SK-N-SH (cell line): ENCODE measurements around the gene COL23A1. TPM values are rescaled to one million over a fixed set of nuclear protein-coding genes. Genes with fewer than 3 reads are reported as not detected.

Experiments used
- CTCF ChIA-PET: fragments of 300-600, 350-600 bp; formaldehyde crosslinking; extraction: SDS; loops from one replicate; lab custom pipeline; 2021; lab: Yijun Ruan, JAX
- POLR2A ChIA-PET: fragments of 350-600 bp; sonication (Branson Sonifier 250); formaldehyde crosslinking; extraction: SDS; loops from one replicate; lab custom pipeline; 2020; ENCODE audit warnings: antibody characterized with exemption, inconsistent platforms; lab: Yijun Ruan, JAX
- DNase-seq: peaks from one replicate; pipeline ENCODE4 v3.0.0; 2012
- H2AFZ ChIP-seq: fragments of 200-600 bp; sonication (generic); 2 replicates; pipeline ENCODE4 v1.8.1; 2016; ENCODE audit warnings: antibody characterized with exemption, mild to moderate bottlenecking, low read depth
- H3F3A ChIP-seq: fragments of 200-600 bp; sonication (generic); replicated peaks from 2 replicates; pipeline ENCODE3; 2016; ENCODE audit warnings: antibody characterized with exemption, mild to moderate bottlenecking; ENCODE audit not compliant: insufficient read depth
- H3K27ac ChIP-seq, 2 experiments: fragments of 200-500 bp in 1 of 2; fragments of 200-600 bp in 1 of 2; sonication (Bioruptor generic) in 1 of 2; sonication (generic), shearing (Covaris generic) in 1 of 2; 2 replicates each; pipeline versions ENCODE4 v1.5.1 to v1.6.1; 2014 to 2016; ENCODE audit warnings: low read depth in 2 of 2, inconsistent platforms in 1 of 2, low read length in 1 of 2, mild to moderate bottlenecking in 1 of 2, mixed read lengths in 1 of 2
- H3K27me3 ChIP-seq: fragments of 200-600 bp; sonication (generic), shearing (Covaris generic); 2 replicates; pipeline ENCODE4 v1.6.1; 2016; ENCODE audit warnings: mixed run types; ENCODE audit not compliant: insufficient read depth
- H3K36me3 ChIP-seq, 2 experiments: fragments of 200-500 bp in 1 of 2; fragments of 200-600 bp in 1 of 2; sonication (Bioruptor generic) in 1 of 2; sonication (generic) in 1 of 2; replicated peaks in 1 of 2; 2 replicates each; pipeline versions ENCODE3 to v1.5.1; 2014 to 2016; ENCODE audit warnings: low read length in 1 of 2, mild to moderate bottlenecking in 1 of 2; ENCODE audit not compliant: insufficient read depth in 2 of 2, control insufficient read depth in 1 of 2
- H3K4me1 ChIP-seq, 2 experiments: fragments of 200-500 bp in 1 of 2; fragments of 200-600 bp in 1 of 2; sonication (Bioruptor generic) in 1 of 2; sonication (generic), shearing (Covaris generic) in 1 of 2; 2 replicates each; pipeline versions ENCODE4 v1.5.1 to v1.6.1; 2014 to 2016; ENCODE audit warnings: low read depth in 1 of 2, low read length in 1 of 2, mixed run types in 1 of 2; ENCODE audit not compliant: insufficient read depth in 2 of 2, control insufficient read depth in 1 of 2
- H3K4me2 ChIP-seq: fragments of 200-600 bp; sonication (generic), shearing (Covaris generic); 2 replicates; pipeline ENCODE4 v1.6.1; 2017; ENCODE audit warnings: mixed run types
- H3K4me3 ChIP-seq, 2 experiments: fragments of 200-500 bp in 1 of 2; fragments of 200-600 bp in 1 of 2; sonication (Bioruptor generic) in 1 of 2; sonication (generic), shearing (Covaris generic) in 1 of 2; 2 replicates each; pipeline versions ENCODE4 v1.5.1 to v1.8.1; 2014 to 2016; ENCODE audit warnings: low read depth in 2 of 2, inconsistent platforms in 1 of 2, low read length in 1 of 2, mild to moderate bottlenecking in 1 of 2, mixed read lengths in 1 of 2, moderate library complexity in 1 of 2
- H3K79me2 ChIP-seq: fragments of 200-600 bp; sonication (generic); 2 replicates; pipeline ENCODE4 v1.8.1; 2017; ENCODE audit warnings: mild to moderate bottlenecking; ENCODE audit not compliant: insufficient read depth
- H3K9ac ChIP-seq: fragments of 200-600 bp; sonication (generic); 2 replicates; pipeline ENCODE4 v1.6.1; 2017; ENCODE audit warnings: mixed run types
- H3K9me2 ChIP-seq: fragments of 200-600 bp; sonication (generic); 2 replicates; pipeline ENCODE4 v1.6.1; 2017; ENCODE audit warnings: mixed run types
- H3K9me3 ChIP-seq: fragments of 200-600 bp; sonication (generic); 2 replicates; pipeline ENCODE4 v1.6.1; 2017; ENCODE audit warnings: mixed run types, mild to moderate bottlenecking, moderate library complexity
- H4K20me1 ChIP-seq: fragments of 200-600 bp; sonication (generic); 2 replicates; pipeline ENCODE4 v1.6.1; 2017; ENCODE audit warnings: mild to moderate bottlenecking, mixed run types; ENCODE audit not compliant: insufficient read depth
- CHD2 ChIP-seq: fragments of 150-350 bp; IDR thresholded peaks from 2 replicates; pipeline ENCODE4 v1.6.1; 2018; ENCODE audit warnings: low read length; ENCODE audit not compliant: partially characterized antibody
- CTCF ChIP-seq: fragments of 200-600 bp; sonication (generic); IDR thresholded peaks from 2 replicates; pipeline ENCODE4 v1.6.1; 2017; ENCODE audit warnings: antibody characterized with exemption, mild to moderate bottlenecking, moderate library complexity
- EP300 ChIP-seq, 2 experiments: IDR thresholded peaks; 2 replicates each; pipeline versions ENCODE4 v1.4.0 to v1.6.1; 2012; ENCODE audit warnings: borderline replicate concordance in 1 of 2, low read depth in 1 of 2, low read length in 1 of 2
- FOSL2 ChIP-seq: IDR thresholded peaks from 2 replicates; pipeline ENCODE4 v1.4.0; 2012; ENCODE audit warnings: low read depth, mild to moderate bottlenecking, moderate library complexity, borderline replicate concordance
- FOXJ3 ChIP-seq: sonication (generic); formaldehyde crosslinking; IDR thresholded peaks from 2 replicates; pipeline ENCODE4 v1.5.1; 2020; ENCODE audit warnings: mild to moderate bottlenecking, missing genetic modification reagents
- GATA2 ChIP-seq: sonication (generic); formaldehyde crosslinking; IDR thresholded peaks from 2 replicates; pipeline ENCODE4 v1.5.0; 2020; ENCODE audit warnings: mild to moderate bottlenecking, missing genetic modification reagents
- PBX3 ChIP-seq: IDR thresholded peaks from 2 replicates; pipeline ENCODE4; 2012
- RAD21 ChIP-seq: IDR thresholded peaks from 2 replicates; pipeline ENCODE4 v1.6.1; 2012; ENCODE audit warnings: mild to moderate bottlenecking, low read length
- RCOR1 ChIP-seq: fragments of 150-350 bp; IDR thresholded peaks from 2 replicates; pipeline ENCODE4 v1.6.1; 2017; ENCODE audit warnings: antibody characterized with exemption, low read length
- REST ChIP-seq: IDR thresholded peaks from 2 replicates; pipeline ENCODE4 v1.6.1; 2012; ENCODE audit warnings: mild to moderate bottlenecking, low read depth, low read length, moderate library complexity
- SMC3 ChIP-seq: IDR thresholded peaks from 2 replicates; pipeline ENCODE4 v1.6.1; 2012; ENCODE audit warnings: low read depth, low read length, improper control_type of control experiment
- TCF12 ChIP-seq: IDR thresholded peaks from 2 replicates; pipeline ENCODE4 v1.4.0; 2012
- WGBS: methylation state at CpG from one replicate; pipeline ENCODE4 v1.1.6; 2017; ENCODE audit warnings: low lambda C conversion rate; 5-methylcytosine and 5-hydroxymethylcytosine counted together
- polyA plus RNA-seq, 3 experiments: library from polyadenylated mRNA; depleted of rRNA; stranded (reverse); fragments of >200 nt; gene quantifications; 2 replicates each; pipeline ENCODE4 v1.2.3, GENCODE V29; 2012

The COL23A1 gene
- polyA plus RNA-seq, 1 of the 3 experiments (the other 2 are of a cell fraction) = 0.10 TPM

GRCh38 chr5:178449163-178450070 is 140.8 kb downstream of the COL23A1 start:
- peak overlapping the region in 1 of 2 experiments; percentile 99; a peak in 2 of 4 replicates for H3K27ac ChIP-seq
- peak; percentile 89 for DNase-seq
- peaks cover 4% of the 10 kb centered on the region; the same call in 1 of the 2 replicates for H3K9me3 ChIP-seq
- ChIA-PET CTCF (interaction anchor here (0.6 to 4.8 kb wide), 9 partner anchors 8 to 169 kb away, joined by 3 to 38 read pairs (median 3); partner anchors contain the start of gene COL23A1), POLR2A (interaction anchor here (0.6 to 1.9 kb wide), 6 partner anchors 11 to 101 kb away, joined by 3 to 7 read pairs (median 3); no protein-coding TSS in a partner anchor)
- peaks cover 0 to 48% of the 10 kb centered on the region in 2 experiments; a peak in 2 of 4 replicates for H3K4me1 ChIP-seq
- H4K20me1 ChIP-seq = no peaks in the 10 kb centered on the region
- no peak overlapping the region for H2AFZ ChIP-seq
- H3K9me2 ChIP-seq = no peaks in the 10 kb centered on the region
- no peak overlapping the region for H3K9ac ChIP-seq
- no peaks in the 10 kb centered on the region for H3K36me3 ChIP-seq
- TF ChIP-seq CTCF (no peak), GATA2 (peak; percentile 98), PBX3 (no peak), FOXJ3 (CRISPR knock-in tag) (peak; percentile 85), RCOR1 (peak; percentile 90), FOSL2 (no peak), RAD21 (peak; percentile 43), REST (no peak), EP300 (IDR thresholded peaks at IDR 0.05; ENCODE audit: borderline replicate concordance in 1 of 2, low read depth in 1 of 2, low read length in 1 of 2) (peak in 1 of 2 experiments; percentile 94; a peak in 2 of 4 replicates), SMC3 (no peak), TCF12 (peak; percentile 18; the same call in 1 of the 2 replicates), CHD2 (peak; percentile 77)
- no peaks in the 10 kb centered on the region for H3F3A ChIP-seq
- no peaks in the 10 kb centered on the region for H3K27me3 ChIP-seq
- H3K79me2 ChIP-seq = no peaks in the 10 kb centered on the region
- peak overlapping the region in 1 of 2 experiments; percentile 17; a peak in 1 of 4 replicates for H3K4me3 ChIP-seq
- no peak overlapping the region for H3K4me2 ChIP-seq
- 10% methylated on average over 19 of the region's 23 CpGs for WGBS
